ENCODE measurements around the gene TAF4B.
A peak's percentile ranks its signal among the peaks of the same experiment; 100 is the strongest.
"Not testable (repeated sequence)": the region's sequence is repeated elsewhere in the genome, so short reads cannot be mapped to it uniquely, and the experiment has no call there.

The TAF4B gene

GRCh38 chr18:26242392-26242791, 16.1 kb downstream of the TAF4B start:
- DNase-seq: not testable (repeated sequence)

GRCh38 chr18:26245434-26245833, 19.2 kb downstream of the TAF4B start:
- not testable (repeated sequence) for DNase-seq

GRCh38 chr18:26252411-26252810, 26.2 kb downstream of the TAF4B start:
- no peak for DNase-seq

GRCh38 chr18:26254808-26255207, 28.6 kb downstream of the TAF4B start:
- peak; percentile 34 for DNase-seq

GRCh38 chr18:26255695-26256622, 29.7 kb downstream of the TAF4B start:
- DNase-seq: no peak

- no peak for DNase-seq
These were observed 32.5 kb downstream of the TAF4B start for GRCh38 chr18:26258711-26259110.

GRCh38 chr18:26259416-26259815, 33.2 kb downstream of the TAF4B start:
- DNase-seq: not testable (repeated sequence)

GRCh38 chr18:26262156-26262555, 35.9 kb downstream of the TAF4B start:
- no peak for DNase-seq

- DNase-seq: no peak
These were observed 41.2 kb downstream of the TAF4B start for GRCh38 chr18:26267357-26267930.

GRCh38 chr18:26268454-26268853, 42.2 kb downstream of the TAF4B start:
- DNase-seq: no peak

GRCh38 chr18:26271917-26272549, 45.8 kb downstream of the TAF4B start:
- no peak for DNase-seq

- DNase-seq: no peak
These were observed 51.1 kb downstream of the TAF4B start for GRCh38 chr18:26277374-26277773.

GRCh38 chr18:26279428-26279827, 53.2 kb downstream of the TAF4B start:
- no peak for DNase-seq

- no peak for DNase-seq
These were observed 59.8 kb downstream of the TAF4B start for GRCh38 chr18:26286008-26286407.

- DNase-seq: no peak
These were observed 61.4 kb downstream of the TAF4B start for GRCh38 chr18:26287644-26288043.

GRCh38 chr18:26290385-26290784, 64.1 kb downstream of the TAF4B start:
- no peak for DNase-seq

GRCh38 chr18:26293982-26294381, 67.7 kb downstream of the TAF4B start:
- DNase-seq: no peak

GRCh38 chr18:26298107-26298506, 71.9 kb downstream of the TAF4B start:
- no peak for DNase-seq

GRCh38 chr18:26301681-26302080, 75.4 kb downstream of the TAF4B start:
- peak; percentile 12 for DNase-seq

GRCh38 chr18:26303222-26303621, 77.0 kb downstream of the TAF4B start:
- not testable (repeated sequence) for DNase-seq

- no peak for DNase-seq
These were observed 78.3 kb downstream of the TAF4B start for GRCh38 chr18:26304511-26304910.

GRCh38 chr18:26307161-26307773, 81.0 kb downstream of the TAF4B start:
- peak; percentile 59 for DNase-seq

GRCh38 chr18:26309281-26309680, 83.0 kb downstream of the TAF4B start:
- peak; percentile 79 for DNase-seq

Data from HCEC 1CT (cell line).